Upper lobe of left lung (tissue), 4 donors: ENCODE results near the gene CRK.

ENCODE experiments used
- CTCF ChIP-seq, 6 experiments: fragments of 450-650 bp in 4 of 6; fragments of 200-600 bp in 2 of 6; sonication (generic) in 2 of 6; IDR thresholded peaks; one replicate each; pipeline ENCODE4 v1.5.1; 2016 to 2019; ENCODE audit warnings: antibody characterized with exemption in 6 of 6
- POLR2A ChIP-seq, 4 donors: fragments of 450-650 bp; IDR thresholded peaks; one replicate each; pipeline ENCODE4 v1.5.1; 2016 to 2017; ENCODE audit warnings: antibody characterized with exemption in 4 of 4, mild to moderate bottlenecking in 2 of 4
- POLR2AphosphoS5 ChIP-seq, 2 donors: sonication (generic); formaldehyde crosslinking; IDR thresholded peaks; one replicate each; pipeline ENCODE4 v1.5.1; 2017; ENCODE audit warnings: antibody characterized with exemption in 2 of 2

DNA sequence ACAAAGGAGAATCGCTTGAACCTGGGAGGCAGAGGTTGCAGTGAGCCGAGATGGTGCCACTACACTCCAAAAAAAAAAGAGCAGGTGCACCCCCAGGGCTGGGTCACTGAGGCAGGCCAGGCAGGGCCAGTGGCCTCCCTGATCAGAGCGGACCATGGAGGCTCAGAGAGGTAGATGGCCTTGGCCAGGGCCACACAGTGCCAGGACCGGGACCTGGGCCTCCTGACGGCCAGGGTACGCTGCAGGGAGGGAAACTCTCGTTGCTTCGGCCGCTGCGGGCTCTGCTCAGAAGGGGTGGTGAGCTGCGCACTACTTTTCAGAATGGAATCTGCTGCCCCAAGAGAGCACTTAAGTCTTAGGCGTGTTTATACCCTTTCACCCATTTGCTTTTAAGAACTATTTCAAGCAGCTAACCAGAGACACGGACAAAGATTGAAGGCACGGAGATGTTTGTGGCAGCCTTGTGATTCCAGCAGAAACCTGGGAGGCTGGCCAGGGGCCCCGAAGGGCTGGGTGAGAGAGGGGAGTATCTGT lies 19.4 kb upstream of the CRK start:
- TF ChIP-seq POLR2A (IDR thresholded peaks at IDR 0.05), result no peak
- TF ChIP-seq CTCF (IDR thresholded peaks at IDR 0.05), result no peak
- TF ChIP-seq POLR2AphosphoS5 (IDR thresholded peaks at IDR 0.05), result no peak
